ENCODE results near the gene ACSM4. TPM values are rescaled to one million over a fixed set of nuclear protein-coding genes. Genes with fewer than 3 reads are reported as not detected.

The ACSM4 gene
- total RNA-seq, 1 donor from 2014 or later: not detected

DNA sequence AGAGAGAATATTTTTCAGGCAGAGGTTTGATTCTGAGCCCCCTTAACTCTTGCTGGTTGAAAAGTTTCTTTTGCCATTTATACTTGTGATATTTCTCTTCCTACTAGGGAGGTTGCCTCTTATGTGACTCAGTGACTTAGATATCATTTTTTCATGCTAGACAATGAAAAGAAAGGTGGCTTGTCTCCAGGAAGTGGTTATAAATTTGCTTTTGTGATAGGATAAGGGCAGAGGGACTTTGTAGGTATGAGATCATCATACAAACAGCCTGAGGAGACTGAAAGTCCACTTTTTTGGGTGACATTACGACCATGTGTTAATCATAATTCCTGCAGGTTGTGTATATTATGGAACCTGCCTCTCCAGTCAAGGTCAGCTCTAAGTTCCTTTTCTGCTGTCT is 35.8 kb downstream of the ACSM4 start:
- Mint-ChIP-seq H3K36me3 (no peaks in the 10 kb centered on the region), H3K9me3 (peaks cover 19% of the 10 kb centered on the region), H3K27ac (no peak overlapping the region), H3K4me3 (no peak overlapping the region), H3K27me3 (ENCODE audit: low read depth) (peaks cover 2% of the 10 kb centered on the region), H3K4me1 (no peaks in the 10 kb centered on the region)
- DNase-seq (ENCODE audit: low spot score in 2 of 2, unreplicated experiment in 2 of 2): no peak
- TF ChIP-seq, protein P1, sequence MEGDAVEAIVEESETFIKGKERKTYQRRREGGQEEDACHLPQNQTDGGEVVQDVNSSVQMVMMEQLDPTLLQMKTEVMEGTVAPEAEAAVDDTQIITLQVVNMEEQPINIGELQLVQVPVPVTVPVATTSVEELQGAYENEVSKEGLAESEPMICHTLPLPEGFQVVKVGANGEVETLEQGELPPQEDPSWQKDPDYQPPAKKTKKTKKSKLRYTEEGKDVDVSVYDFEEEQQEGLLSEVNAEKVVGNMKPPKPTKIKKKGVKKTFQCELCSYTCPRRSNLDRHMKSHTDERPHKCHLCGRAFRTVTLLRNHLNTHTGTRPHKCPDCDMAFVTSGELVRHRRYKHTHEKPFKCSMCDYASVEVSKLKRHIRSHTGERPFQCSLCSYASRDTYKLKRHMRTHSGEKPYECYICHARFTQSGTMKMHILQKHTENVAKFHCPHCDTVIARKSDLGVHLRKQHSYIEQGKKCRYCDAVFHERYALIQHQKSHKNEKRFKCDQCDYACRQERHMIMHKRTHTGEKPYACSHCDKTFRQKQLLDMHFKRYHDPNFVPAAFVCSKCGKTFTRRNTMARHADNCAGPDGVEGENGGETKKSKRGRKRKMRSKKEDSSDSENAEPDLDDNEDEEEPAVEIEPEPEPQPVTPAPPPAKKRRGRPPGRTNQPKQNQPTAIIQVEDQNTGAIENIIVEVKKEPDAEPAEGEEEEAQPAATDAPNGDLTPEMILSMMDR (IDR thresholded peaks at IDR 0.05; ENCODE audit: unreplicated experiment): no peak

DNA sequence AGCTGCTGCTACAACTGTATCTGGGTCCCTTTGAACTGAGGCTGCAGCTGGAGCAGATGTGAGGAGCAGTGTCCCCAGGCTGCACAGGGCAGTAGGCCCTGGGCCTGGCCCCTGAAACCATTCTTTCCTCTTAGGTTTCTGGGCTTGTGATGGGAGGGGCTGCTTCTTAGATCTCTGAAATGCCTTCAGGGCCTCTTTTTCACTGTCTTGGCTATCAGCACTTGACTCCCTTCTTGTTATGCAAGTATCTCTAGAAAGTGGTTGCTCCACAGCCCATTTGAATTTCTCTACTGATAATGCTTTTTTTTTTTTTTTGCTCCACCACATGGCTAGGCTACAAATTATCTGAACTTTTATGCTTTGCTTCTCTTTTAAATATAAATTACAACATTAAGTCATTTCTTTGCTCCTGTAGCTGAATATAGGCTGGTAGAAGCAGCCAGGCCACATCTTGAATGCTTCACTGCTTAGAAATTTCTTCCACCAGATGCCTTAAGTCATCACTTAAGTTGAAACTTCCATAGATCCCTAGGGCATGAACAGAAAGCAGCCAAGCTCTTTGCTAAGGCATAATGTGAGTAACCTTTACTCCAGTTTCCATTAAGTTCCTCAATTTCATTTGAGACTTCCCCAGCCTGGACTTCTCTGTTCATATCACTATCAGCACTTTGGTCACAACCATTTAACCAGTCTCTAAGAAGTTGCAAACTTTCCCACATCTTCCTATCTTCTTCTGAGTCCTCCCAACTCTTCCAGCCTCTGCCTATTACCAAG is 41.1 kb downstream of the ACSM4 start:
- peaks cover 10% of the 10 kb centered on the region for H3K27me3 Mint-ChIP-seq (ENCODE audit: low read depth)
- no peak for DNase-seq (ENCODE audit: low spot score in 2 of 2, unreplicated experiment in 2 of 2)
- H3K9me3 Mint-ChIP-seq: peaks cover 21% of the 10 kb centered on the region
- TF ChIP-seq, protein P1 (IDR thresholded peaks at IDR 0.05; ENCODE audit: unreplicated experiment): no peak
- no peaks in the 10 kb centered on the region for H3K36me3 Mint-ChIP-seq
- no peaks in the 10 kb centered on the region for H3K4me1 Mint-ChIP-seq
- no peak overlapping the region for H3K27ac Mint-ChIP-seq
- no peak overlapping the region for H3K4me3 Mint-ChIP-seq

DNA sequence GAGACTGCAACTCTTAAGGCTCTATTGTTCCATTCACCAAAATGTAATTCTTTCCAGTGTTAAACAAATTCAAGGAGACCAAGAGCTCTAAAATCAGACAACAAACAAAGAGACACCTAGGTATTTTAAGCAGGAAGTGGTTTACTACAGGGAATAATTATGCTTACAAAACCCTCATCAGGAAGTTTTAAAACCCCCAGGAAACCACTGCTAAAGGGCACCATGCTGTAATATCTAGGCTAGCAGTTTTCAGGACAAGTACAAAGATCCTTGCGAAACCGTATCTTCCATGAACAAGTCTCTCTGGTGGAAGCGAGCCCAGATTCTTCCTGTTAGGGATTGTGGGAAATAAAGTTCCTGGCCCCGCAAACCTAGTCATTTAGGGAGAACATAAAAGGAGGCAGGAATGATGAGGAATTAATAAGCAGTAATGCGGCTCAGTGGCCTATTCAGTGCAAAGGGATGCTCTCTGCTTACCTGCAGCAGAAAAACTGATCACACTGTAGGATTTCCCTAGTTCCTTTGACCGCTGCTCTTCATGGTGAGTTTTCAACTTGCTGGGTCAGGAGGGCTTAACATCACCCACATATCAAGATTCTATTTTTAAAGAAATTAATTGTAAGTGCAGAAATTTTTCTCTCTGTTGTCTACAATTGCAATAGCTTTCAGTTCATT is 42.8 kb downstream of the ACSM4 start:
- H3K36me3 Mint-ChIP-seq: no peaks in the 10 kb centered on the region
- peaks cover 16% of the 10 kb centered on the region for H3K27me3 Mint-ChIP-seq (ENCODE audit: low read depth)
- DNase-seq (ENCODE audit: low spot score in 2 of 2, unreplicated experiment in 2 of 2): no peak
- H3K27ac Mint-ChIP-seq: no peak overlapping the region
- TF ChIP-seq, protein P1 (IDR thresholded peaks at IDR 0.05; ENCODE audit: unreplicated experiment): no peak
- H3K4me3 Mint-ChIP-seq: no peak overlapping the region
- peaks cover 21% of the 10 kb centered on the region for H3K9me3 Mint-ChIP-seq
- H3K4me1 Mint-ChIP-seq: no peaks in the 10 kb centered on the region

DNA sequence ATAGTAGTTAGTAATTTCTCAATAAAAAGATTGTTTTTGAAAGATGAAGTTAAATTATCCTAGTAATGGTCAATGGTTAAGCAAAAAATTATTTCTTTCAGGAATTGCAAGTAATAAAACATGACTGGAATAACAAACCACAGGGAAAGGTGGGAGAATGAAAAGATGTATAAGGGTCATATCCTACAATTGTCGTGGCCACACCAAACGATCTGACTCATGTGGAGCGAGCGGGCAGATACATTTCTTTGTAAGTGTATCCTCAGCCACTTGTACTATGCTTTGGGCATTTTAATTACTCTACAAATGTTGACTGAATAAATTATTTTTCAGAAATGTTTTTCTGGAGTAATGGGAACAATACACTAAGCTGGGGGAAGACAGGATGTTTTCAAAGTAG is 45.5 kb downstream of the ACSM4 start:
- TF ChIP-seq, protein P1 (IDR thresholded peaks at IDR 0.05; ENCODE audit: unreplicated experiment): no peak
- Mint-ChIP-seq H3K4me3 (no peak overlapping the region), H3K9me3 (peaks cover 10% of the 10 kb centered on the region), H3K27ac (no peak overlapping the region), H3K4me1 (no peaks in the 10 kb centered on the region), H3K27me3 (ENCODE audit: low read depth) (peaks cover 25% of the 10 kb centered on the region), H3K36me3 (no peaks in the 10 kb centered on the region)
- DNase-seq (ENCODE audit: low spot score in 2 of 2, unreplicated experiment in 2 of 2): no peak

DNA sequence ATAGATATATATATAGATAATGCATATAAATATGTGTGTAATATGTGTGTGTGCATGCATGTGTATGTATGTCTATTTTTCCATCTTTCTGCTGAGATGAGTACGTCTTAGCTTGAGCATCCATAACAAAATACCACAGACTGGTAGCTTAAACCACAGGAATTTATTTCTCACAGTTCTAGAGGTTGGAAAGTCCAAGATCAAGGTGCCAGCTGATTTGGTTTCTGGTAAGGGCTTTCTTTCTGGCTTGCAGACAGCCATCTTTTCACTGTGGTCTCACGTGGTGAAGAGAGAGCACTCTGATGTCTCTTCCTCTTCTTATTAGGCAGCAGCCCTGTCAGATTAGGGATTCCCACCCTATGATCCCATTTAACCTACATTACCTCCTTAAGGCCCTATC is 47.3 kb downstream of the ACSM4 start:
- peaks cover 26% of the 10 kb centered on the region for H3K27me3 Mint-ChIP-seq (ENCODE audit: low read depth)
- H3K4me3 Mint-ChIP-seq: no peak overlapping the region
- H3K36me3 Mint-ChIP-seq: no peaks in the 10 kb centered on the region
- no peak overlapping the region for H3K27ac Mint-ChIP-seq
- no peak for DNase-seq (ENCODE audit: low spot score in 2 of 2, unreplicated experiment in 2 of 2)
- TF ChIP-seq, protein P1 (IDR thresholded peaks at IDR 0.05; ENCODE audit: unreplicated experiment): no peak
- no peaks in the 10 kb centered on the region for H3K9me3 Mint-ChIP-seq
- no peaks in the 10 kb centered on the region for H3K4me1 Mint-ChIP-seq
